ENCODE measurements around the gene ZNRF2. TPM values are rescaled to one million over a fixed set of nuclear protein-coding genes. Genes with fewer than 3 reads are reported as not detected.

Gene ZNRF2
- 18.6 TPM for total RNA-seq

DNA sequence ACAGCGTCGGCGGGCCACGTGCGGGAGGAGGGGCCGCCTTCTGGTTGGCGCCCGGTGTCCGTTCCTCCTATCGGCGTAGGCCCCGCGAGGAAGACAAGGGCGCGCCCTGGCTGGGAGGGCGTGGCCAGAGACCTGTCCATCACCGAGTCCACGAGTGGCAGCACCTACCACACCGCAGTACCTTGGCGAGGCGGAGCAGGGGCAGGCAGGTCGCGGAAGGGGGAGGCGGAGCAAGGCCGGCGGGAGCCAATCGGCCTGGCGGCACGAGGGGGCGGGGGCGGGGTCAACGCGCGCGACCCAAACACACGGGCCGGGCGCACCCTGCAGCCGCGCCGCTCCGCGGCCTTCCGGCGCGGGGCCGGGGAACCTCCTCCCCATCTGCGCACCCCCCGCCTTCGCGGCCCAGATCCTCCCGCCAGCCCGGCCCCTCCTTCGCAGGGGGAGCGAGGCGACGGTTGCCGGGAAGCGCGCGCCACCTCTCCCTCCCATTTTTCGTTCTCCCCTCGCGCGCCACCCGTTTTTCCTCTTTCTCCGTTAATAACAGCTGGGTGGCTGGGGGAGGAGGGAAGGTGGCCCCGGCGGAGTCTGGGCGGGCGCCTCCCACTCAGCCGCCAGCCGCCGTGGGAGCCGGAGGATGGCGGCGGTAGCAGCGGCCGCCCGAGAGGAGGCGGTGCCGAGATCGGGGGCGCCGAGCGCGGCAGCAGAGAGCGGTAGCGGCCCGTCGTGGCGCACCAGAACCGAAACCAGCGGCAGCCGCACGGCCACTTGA lies at the start of gene ZNRF2:
TSS of gene ZNRF2 (plus strand) at position 300 of the 769 bp plus-strand sequence. CDS start 761 bp downstream, outside the sequence.
- DNase-seq (ENCODE audit: low spot score) (peak; percentile 100), ATAC-seq (peak; percentile 87)

DNA sequence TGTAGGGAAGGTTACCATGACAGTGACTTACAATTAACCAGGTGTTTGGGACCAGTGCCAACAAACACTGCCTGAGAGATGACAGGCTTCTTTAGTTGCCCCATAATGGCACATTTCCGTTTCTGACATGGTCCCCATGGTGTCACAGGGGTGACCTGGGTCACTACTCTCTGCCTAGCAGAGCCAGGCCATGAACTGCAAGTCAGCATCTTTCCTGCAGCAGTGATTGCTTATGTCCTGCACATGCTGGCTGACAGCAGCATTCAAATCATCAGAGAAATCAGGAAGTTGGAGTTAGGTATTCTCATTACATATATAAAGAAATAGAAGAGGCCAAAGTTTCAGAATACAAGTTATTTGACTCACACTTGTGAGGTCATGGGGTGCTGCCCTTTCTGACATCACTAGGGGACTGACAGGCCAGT lies 47.1 kb upstream of the ZNRF2 start:
- no peak for DNase-seq (ENCODE audit: low spot score)
- ATAC-seq = peak; percentile 41

DNA sequence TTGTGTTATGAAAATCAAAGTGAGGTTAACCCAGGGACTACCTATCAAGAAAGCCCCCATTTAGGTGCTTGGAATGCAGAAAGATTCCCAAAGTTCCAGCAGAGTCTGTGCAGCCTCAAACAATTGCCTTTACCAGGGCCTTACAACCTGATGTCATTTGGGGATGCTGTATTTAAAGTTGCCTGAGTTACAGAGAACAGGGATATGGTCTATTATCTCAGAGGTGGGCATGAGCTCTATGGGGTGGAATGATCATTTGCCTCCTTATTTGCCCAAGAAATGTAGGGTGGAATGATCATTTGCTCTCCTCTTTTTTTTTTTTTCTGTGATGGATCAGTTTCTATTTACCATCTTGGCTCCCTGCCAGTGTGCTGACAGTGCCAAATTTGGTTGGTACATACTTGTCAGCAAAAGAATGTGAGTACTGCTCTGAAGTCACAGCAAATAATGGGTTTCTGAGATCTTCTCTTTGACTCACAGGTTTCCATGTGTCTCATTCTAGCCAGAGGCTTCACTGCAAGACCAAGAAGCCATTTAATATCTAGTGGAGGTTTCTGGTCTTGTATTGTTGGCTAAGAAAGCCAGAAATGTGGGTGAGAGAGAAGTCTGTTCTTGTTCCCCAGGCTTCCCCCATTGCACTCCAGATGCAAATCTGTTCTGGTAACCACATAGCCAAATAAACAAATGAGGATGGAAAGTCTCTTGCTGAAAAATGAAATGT lies 45.5 kb upstream of the ZNRF2 start:
- ATAC-seq (peak; percentile 89), DNase-seq (ENCODE audit: low spot score) (peak; percentile 88)

DNA sequence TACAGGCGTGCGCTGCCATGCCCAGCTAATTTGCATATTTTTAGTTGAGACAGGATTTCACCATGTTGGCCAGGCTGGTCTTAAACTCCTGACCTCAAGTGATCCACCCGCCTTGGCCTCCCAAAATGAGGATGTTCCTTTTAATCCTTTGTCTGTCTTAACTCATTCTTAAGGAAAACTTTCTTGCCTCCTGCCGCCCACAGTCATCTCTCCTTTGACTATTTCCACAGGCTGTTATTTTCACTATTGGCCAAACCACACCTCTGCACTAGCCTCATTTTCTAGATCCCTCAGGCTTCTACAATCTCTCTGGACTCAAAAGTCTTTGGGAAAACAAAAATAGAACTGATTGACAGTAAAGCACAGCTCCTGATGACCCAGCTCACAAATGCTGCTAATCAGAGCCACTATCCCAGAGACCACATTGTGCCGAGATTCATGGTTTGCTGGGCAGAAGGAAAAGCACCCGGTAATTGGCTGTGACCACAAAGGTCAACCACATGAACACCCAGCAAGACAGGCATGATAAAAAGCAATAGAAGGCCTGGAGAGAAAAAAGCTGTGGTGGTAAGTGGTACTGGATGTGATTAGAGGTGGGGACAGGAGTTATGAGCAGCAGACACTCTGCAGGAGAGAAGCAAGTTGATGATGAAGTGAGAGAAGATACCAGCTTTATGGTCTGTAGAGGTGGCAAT lies 44.1 kb upstream of the ZNRF2 start:
- ATAC-seq (no peak), DNase-seq (ENCODE audit: low spot score) (no peak)

DNA sequence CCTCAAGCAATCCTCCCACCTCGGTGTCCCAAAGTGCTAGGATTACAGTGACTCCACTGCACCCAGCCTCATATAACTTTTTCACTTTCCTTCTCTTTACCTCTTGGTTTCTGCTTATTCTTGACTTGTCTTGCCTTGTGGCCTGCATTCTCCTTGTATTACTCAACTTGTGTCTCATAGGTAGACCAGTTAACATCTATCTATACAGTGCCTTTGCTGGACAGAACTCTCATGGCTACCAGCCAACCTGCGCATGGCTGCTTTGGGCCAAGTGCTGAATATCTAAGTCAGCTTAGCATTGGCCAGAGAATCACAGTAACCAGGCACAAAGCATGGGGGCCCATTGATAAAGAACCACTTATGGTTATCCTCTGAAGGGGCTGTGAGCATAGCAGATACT lies 42.6 kb upstream of the ZNRF2 start:
- DNase-seq (ENCODE audit: low spot score) (no peak), ATAC-seq (no peak)

DNA sequence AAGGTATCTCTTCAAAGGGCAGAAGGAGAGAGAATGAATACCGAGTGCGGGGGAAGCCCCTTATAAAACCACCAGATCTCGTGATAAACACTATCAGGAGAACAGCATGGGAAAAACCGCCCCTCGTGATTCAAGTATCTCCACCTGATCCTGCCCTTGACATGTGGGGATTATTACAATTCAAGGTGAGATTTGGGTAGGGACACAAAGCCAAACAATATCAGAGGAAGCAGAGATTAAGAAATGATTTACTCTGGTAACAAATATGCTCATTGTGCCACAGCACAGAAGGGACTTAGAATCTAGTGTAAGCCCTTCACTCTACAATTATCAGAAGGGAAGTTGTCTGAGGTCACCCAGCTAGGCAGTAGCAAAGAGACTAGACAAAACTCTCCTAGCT lies 40.1 kb upstream of the ZNRF2 start:
- ATAC-seq (no peak), DNase-seq (ENCODE audit: low spot score) (no peak)

DNA sequence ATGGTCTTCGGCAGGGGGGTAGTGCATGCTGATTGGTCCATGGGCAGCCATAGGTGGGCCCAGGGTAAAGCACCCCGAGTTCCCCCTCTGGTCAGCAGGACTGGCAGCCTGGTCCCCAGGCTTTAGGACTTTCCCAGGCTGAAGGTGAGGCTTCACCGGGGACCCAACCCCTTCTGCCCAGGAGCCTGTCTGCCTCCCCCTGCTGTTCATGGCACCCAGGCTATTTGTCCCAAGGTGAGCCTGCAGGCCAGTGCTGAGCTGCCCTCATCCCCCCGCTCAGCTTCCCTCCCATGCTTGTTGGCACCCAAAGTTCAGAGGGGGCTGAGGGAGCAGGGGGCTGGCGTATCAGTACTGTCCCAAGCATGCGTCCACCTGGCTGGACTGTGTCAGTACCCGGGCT lies 38.5 kb upstream of the ZNRF2 start:
- ATAC-seq = no peak
- DNase-seq (ENCODE audit: low spot score) = no peak

DNA sequence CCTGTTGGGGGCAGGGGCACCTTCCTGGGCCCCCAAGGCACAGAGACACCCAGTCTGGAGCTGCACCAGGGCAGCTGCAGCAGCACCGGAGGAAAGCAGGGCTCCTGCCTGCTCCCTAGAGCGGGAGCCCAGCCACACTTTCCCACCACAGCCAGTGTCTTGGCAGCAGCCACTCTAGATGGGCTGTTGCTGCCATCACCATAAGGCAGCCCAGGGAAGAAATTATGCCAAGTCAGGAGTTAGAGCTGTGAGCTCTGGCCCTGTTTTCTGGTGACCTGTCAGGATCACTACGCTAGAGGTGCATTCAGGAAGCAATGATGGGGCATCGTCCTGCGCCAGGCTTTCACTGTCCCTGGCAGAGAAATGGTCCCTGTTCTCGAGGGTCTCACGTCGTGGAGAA lies 38.0 kb upstream of the ZNRF2 start:
- no peak for ATAC-seq
- no peak for DNase-seq (ENCODE audit: low spot score)

DNA sequence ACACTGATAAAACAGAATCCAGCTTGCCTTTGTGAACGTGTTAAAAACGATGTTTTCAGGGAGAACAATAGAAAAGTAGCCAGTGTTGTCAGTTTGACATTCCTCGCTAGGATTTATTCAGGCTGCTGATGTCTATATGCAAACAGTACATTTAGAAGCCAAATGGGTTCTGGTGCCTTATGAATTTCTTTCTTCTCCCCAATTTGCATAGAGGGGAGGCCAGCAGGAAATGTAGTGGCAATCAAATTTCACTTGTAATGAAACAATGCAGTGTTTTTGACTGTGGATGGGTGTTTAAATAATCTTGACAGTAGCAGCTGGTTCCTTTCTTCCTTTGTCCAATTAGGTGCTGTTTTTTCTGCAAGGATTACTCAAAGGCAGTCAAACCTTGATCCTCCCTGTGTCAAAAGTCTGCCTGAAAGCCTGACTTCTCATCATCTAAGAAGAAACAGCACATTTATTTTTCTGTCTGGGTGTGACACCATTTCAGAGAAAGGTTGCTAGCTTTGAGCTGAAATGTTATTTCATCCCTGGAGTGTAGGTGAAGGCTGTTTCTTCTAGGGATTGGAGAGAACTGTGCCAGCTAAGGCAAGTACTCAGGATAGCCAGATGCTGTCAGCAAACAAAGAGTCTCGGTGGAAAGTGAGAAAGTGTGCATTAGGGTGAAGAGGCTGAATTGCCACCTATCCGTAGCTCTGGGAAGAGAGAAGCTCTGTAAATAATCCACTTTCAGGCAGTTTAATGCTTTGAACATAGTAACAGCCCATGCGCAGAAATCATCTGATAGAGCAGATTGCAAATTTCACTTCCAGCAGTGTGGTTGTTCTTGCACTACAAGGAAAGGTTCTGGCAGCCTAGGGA lies 36.6 kb upstream of the ZNRF2 start:
- DNase-seq (ENCODE audit: low spot score) (no peak), ATAC-seq (no peak)

DNA sequence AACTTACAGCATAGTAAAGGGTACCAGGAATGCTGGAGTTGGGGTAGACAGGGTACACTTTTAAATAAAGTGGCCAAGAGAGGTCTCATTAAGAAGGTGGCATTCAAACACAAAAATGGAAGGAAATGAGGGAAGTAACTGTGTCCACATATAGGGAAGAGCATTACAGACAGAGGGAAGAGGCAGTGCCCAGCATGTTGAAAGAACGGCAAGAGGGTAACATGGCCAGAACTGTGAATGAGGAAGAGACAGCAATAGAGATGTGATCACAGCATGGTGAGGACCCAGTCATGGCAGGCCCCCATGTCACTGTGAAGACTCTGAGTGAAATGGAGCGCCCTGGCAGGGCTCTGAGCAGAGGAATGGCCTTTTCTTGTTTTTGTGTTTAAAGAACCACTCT lies 35.1 kb upstream of the ZNRF2 start:
- no peak for ATAC-seq
- no peak for DNase-seq (ENCODE audit: low spot score)

DNA sequence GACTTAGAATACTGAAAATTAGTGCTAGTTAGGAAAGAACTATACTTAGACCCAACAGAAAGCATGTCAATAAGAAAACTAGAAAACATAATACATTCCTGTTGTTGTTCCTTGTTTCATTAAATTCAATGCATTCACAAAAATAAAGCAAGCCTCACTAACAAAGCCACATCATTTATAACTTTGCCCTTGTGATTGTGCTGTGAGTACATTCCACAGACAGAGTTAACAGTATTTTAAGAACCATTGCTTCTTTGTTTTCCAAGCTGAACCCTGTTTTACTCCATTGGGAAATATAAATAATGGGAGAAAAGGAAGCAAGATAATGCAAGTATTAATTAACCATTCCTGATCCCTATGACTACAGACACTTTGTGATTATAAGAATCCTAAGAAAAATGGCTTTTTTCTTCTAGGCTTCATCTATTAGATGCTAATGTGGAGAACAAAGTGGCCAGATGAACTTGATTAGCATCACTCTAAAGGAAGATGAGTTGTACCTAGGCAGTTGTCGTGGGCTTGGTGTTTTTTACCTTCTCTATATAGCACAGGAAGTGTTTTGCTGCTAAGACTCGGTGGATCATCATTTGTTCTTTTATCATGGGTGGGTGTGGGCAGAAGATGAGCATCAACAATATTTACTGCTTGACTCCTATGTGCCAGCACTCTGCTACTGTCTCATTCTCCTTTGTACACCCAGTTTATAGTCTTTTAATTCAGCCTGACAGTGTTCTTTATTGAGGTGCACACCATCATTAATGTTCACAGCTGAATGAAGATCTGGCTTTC lies 34.2 kb upstream of the ZNRF2 start:
- DNase-seq (ENCODE audit: low spot score) (no peak), ATAC-seq (no peak)

DNA sequence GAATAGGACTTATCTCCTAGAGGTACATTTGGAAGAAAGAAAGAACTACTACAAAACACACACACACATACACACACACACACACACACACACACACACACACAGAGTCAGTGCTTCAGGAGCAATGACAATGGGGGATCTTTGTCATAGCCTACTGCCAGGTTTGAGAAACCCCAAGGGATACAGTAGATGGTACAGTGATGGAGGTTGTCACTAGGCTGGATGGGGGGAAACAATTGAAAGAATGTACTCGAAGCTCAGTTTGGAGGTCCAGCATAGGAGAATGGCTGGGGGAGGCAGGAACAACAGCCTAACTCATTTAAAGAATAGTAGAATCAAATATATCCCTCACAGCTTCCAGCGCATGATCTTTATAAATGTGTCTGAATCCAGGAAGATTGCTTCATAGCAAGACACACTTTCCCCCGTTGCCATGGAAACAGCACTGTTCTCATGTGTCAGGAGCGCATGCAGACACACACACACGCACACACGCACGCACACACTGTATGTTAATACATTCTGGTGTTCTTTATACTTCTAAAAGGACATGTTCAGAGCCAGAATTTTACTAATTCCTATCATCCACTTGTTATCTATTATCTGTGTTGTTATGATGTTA lies 32.6 kb upstream of the ZNRF2 start:
- DNase-seq (ENCODE audit: low spot score) (no peak), ATAC-seq (no peak)

DNA sequence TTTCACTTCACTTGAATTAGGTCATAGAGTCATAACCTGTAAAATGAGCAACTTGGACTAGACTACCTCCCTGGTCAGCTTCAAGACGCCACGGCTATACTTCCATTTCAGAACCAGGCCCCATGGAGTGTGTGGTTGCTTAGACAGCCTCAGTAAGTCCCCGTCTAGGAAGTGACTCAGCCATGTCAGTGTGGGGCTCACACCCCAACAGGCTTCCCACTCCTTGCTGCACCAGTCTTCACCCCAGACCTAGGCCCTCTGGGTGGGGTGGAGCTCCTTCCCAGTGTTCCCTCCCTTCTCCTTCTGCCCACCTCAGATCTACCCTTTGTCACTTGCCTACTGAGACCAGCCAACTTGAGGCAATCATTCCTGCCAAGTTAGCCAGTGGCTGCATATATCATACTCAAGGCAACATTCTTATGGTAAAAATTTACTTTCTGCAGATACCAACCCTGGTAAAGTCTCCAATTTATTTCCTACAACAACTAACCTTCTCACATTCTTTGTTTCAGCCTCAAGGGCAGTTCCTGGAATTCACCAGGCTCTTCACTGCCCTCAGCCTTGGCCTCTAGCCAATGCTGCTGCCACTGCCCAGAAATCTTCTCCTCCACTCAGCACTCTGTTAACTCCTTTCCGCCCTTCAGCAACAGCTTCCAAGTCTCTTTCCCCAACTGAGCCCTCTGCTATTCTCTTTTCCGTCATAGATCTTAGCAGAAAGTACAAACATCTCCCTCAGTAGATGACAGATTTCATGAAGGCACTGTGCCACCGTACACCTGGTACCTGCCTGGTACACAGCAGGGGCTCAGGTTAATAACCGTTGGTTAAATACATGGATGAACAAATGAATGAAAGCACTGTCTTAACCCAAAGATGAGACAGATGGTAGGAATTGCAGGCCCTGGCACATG lies 31.3 kb upstream of the ZNRF2 start:
- ATAC-seq = peak; percentile 58
- DNase-seq (ENCODE audit: low spot score) = peak; percentile 75

DNA sequence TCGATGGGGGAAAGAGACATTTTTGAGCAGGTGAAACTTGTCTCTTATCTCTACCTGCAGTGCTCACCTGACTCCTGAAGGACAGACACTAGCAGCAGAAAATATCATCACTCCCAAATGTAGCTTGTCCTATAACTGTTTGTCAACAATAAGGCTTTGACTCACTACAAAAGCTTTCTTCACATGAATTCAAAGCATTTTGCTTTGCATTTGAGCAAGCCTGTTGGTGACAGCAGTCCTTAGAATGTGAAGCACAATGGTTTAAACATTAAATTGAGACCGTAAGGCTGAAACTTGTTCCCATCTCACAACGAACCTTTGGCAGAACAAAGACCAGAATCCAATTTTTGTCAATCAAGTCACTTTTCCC lies 30.6 kb upstream of the ZNRF2 start:
- no peak for DNase-seq (ENCODE audit: low spot score)
- ATAC-seq = no peak

DNA sequence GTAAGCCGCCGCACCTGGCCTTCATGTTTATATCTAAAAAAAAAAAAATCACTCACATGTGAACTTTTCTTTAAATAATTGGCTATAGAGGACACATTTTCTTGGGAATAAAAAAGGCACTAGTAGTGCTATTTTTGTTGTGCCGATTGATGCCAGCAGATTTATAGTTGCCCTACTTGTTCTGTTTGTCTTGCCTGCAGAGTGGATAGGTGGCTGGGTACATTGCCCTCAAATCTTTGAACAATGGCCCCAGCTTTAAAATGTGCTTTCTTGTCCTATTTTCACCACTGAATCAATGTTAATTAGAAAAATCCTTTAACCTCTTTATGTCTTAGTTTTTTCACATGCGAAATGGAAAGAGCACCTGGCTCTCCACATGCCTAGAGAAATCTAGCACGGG lies 30.1 kb upstream of the ZNRF2 start:
- peak; percentile 64 for ATAC-seq
- peak; percentile 51 for DNase-seq (ENCODE audit: low spot score)

DNA sequence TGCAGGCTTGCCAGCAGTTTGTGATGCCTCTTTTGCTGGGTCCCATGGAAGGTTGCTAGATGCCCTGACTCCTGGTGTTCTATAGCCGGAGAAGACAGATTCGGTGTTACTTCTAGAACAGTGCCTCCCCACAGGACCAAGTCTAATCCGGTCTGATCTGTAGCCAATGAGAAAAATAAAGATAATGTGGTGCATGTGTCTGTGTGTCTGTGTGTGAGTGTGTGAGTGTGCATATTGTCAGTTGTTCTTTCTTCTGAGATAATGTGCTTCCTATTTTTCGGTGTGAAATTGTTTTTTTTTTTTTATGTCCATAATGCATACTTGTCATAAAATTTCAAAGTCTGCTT lies 29.7 kb upstream of the ZNRF2 start:
- ATAC-seq (peak; percentile 43), DNase-seq (ENCODE audit: low spot score) (no peak)

DNA sequence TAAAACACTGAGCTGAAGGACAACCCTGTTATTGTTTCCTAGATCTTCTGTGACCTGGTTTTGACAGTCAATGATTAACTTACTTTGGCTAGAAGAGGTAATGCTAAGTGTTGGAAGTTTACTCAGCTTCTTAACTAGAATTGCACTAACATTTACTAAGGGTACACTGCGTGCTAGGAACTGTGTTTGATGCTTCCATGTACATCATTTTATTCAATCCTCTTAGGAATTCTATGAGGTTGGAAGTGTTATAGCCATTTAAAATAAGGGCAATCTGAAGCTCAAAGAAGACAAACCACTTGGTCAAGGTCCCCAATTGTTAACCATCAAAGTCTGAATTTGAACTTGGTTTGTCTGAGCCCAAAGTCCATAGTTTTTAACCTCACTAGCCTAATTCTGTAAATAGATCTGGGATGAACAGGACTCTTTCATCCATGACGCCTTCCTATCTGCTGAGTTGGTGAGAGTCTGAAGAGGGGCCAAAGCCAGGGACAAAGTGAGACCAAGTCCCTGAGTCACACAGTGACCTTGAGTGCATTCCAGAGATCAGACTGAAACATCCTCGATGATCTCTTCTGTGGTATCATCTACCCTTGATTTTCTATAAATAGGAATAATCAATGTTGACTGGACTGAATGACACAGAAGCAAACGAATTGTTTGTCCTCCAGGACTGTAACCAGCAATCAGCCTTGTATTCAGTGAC lies 29.2 kb upstream of the ZNRF2 start:
- ATAC-seq = peak; percentile 75

DNA sequence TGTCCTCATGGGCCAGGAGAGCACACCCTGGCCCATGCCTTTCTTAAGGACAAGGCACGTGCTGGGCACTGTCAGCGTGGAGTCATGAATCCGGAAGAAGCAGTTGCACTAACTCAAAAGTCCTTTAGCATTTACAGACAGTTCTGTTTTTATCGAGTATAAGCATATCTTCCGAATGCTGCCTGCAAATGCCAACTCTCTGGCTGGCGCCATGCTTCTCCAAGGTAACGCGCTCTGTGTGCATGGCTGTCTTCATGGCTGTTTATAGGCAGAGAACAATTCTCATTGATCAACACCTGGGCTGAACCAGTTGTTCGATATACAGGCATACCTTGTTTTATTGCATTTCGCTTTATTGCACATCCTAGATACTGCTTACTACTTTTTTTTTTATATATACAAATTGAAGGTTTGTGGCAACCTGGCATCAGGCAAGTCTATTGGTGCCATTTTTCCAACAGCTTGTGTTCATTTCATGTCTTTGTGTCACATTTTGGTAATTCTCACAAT lies 28.0 kb upstream of the ZNRF2 start:
- ATAC-seq = no peak
- no peak for DNase-seq (ENCODE audit: low spot score)

More for the DNA sequence above, 29.2 kb upstream of the ZNRF2 start:
- peak; percentile 59 for DNase-seq (ENCODE audit: low spot score)

Measured in left lobe of liver (tissue), 2 donors.